NB4 (cell line): ENCODE measurements around the gene TLX2.

Experiments
- POLR2A ChIP-seq: IDR thresholded peaks from 2 replicates; pipeline ENCODE4 v1.6.1; 2011; ENCODE audit warnings: mild to moderate bottlenecking; ENCODE audit not compliant: insufficient read length; ENCODE audit errors: extremely low read depth
- TF ChIP-seq, protein P1 (sequence below): IDR thresholded peaks from 2 replicates; pipeline ENCODE4 v1.6.1; 2011; ENCODE audit warnings: low read depth, low read length

GRCh38 chr2:74562126-74562775 lies 48.0 kb downstream of the TLX2 start:
- TF ChIP-seq, protein P1, sequence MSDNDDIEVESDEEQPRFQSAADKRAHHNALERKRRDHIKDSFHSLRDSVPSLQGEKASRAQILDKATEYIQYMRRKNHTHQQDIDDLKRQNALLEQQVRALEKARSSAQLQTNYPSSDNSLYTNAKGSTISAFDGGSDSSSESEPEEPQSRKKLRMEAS, result no peak
- TF ChIP-seq POLR2A, result no peak
